Upper lobe of left lung (tissue), 6 donors: ENCODE data around the gene C12orf76. TPM values are rescaled to one million over a fixed set of nuclear protein-coding genes. Genes with fewer than 3 reads are reported as not detected.

Experiments
- ATAC-seq, 2 donors: fragments of 200-7000 bp; cut with Tn5 transposase; one replicate each; pipeline ENCODE4 v1.9.1; 2022; ENCODE audit warnings: mild to moderate bottlenecking in 2 of 2, moderate library complexity in 2 of 2; ENCODE audit not compliant: low FRiP score in 2 of 2
- DNase-seq, 2 donors: peaks; one replicate each; pipeline ENCODE4 v3.0.0-alpha.2; 2019 to 2020
- H3K27ac ChIP-seq, 4 donors: fragments of 200-600 bp; sonication (generic); one replicate each; pipeline ENCODE4 v1.5.1; 2016 to 2019
- H3K27me3 ChIP-seq, 4 donors: fragments of 200-600 bp; sonication (generic); one replicate each; pipeline ENCODE4 v1.5.1; 2017 to 2019
- H3K36me3 ChIP-seq, 4 donors: fragments of 200-600 bp; sonication (generic); one replicate each; pipeline ENCODE4 v1.5.1; 2016 to 2019
- H3K4me1 ChIP-seq, 4 donors: fragments of 200-600 bp; sonication (generic); one replicate each; pipeline ENCODE4 v1.5.1; 2018 to 2019
- H3K4me3 ChIP-seq, 4 donors: fragments of 200-600 bp; sonication (generic); one replicate each; pipeline ENCODE4 v1.5.1; 2017 to 2019; ENCODE audit warnings: mild to moderate bottlenecking in 2 of 4, moderate library complexity in 1 of 4
- H3K9me3 ChIP-seq, 4 donors: fragments of 200-600 bp; sonication (generic); one replicate each; pipeline ENCODE4 v1.5.1; 2018 to 2019
- CTCF ChIP-seq, 6 experiments: fragments of 450-650 bp in 4 of 6; fragments of 200-600 bp in 2 of 6; sonication (generic) in 2 of 6; IDR thresholded peaks; one replicate each; pipeline ENCODE4 v1.5.1; 2016 to 2019; ENCODE audit warnings: antibody characterized with exemption in 6 of 6
- EP300 ChIP-seq, 4 donors: sonication (generic); formaldehyde crosslinking; IDR thresholded peaks; one replicate each; pipeline ENCODE4 v1.5.1; 2017; ENCODE audit warnings: antibody characterized with exemption in 4 of 4, control low read depth in 2 of 4
- POLR2A ChIP-seq, 4 donors: fragments of 450-650 bp; IDR thresholded peaks; one replicate each; pipeline ENCODE4 v1.5.1; 2016 to 2017; ENCODE audit warnings: antibody characterized with exemption in 4 of 4, mild to moderate bottlenecking in 2 of 4
- POLR2AphosphoS5 ChIP-seq, 2 donors: sonication (generic); formaldehyde crosslinking; IDR thresholded peaks; one replicate each; pipeline ENCODE4 v1.5.1; 2017; ENCODE audit warnings: antibody characterized with exemption in 2 of 2
- WGBS, 2 donors: methylation state at CpG; one replicate each; pipeline ENCODE4 v1.1.5; 2017 to 2018; 5-methylcytosine and 5-hydroxymethylcytosine counted together
- small RNA-seq, 4 donors: library from RNA; depleted of rRNA; stranded (forward); fragments of <200 nt; gene quantifications; one replicate each; pipeline ENCODE3, GENCODE V24; 2016
- total RNA-seq, 6 donors: library from RNA; depleted of rRNA in 4 of 6; stranded (reverse); fragments of >200 nt in 4 of 6; gene quantifications; one replicate each; pipeline versions ENCODE4 v1.1.0 to v1.2.1, GENCODE V29; 2016 to 2021
- donor health status: DM: no; HTN: no; CAD: no; lungs with moderate emphysema.
- donor health status: DM: no; HTN: yes; CAD: no; lungs with severe emphysema.

Gene C12orf76
- total RNA-seq, 6 donors from 2014 or later = 8.4 to 30.5 (median 19.6) TPM

GRCh38 chr12:109993091-109993490 is 55.2 kb downstream of the C12orf76 start:
- 57 to 68% methylated on average over 2 of the region's 2 CpGs for WGBS, 2 donors

GRCh38 chr12:109991586-109991985 is 56.7 kb downstream of the C12orf76 start:
- DNase-seq (no peak), ATAC-seq (no peak)
- Histone ChIP-seq H3K9me3 (no peaks in the 10 kb centered on the region), H3K27ac (no peak overlapping the region), H3K36me3 (peaks cover 19 to 50% (median 34%) of the 10 kb centered on the region in 4 donors), H3K4me1 (peaks cover 18 to 38% (median 21%) of the 10 kb centered on the region in 4 donors), H3K27me3 (no peaks in the 10 kb centered on the region), H3K4me3 (no peak overlapping the region)
- 91 to 97% methylated on average over 5 of the region's 5 CpGs for WGBS, 2 donors
- no peak for TF ChIP-seq POLR2A (IDR thresholded peaks at IDR 0.05)
- no peak for TF ChIP-seq EP300 (IDR thresholded peaks at IDR 0.05)
- TF ChIP-seq CTCF (IDR thresholded peaks at IDR 0.05) = no peak
- no peak for TF ChIP-seq POLR2AphosphoS5 (IDR thresholded peaks at IDR 0.05)

More at GRCh38 chr12:109993091-109993490, 55.2 kb downstream of the C12orf76 start:
- Histone ChIP-seq H3K27ac (no peak overlapping the region), H3K9me3 (no peaks in the 10 kb centered on the region), H3K36me3 (peaks cover 9 to 35% (median 21%) of the 10 kb centered on the region in 4 donors), H3K4me3 (no peak overlapping the region), H3K4me1 (peaks cover 19 to 40% (median 22%) of the 10 kb centered on the region in 4 donors), H3K27me3 (no peaks in the 10 kb centered on the region)
- no peak for ATAC-seq
- TF ChIP-seq POLR2AphosphoS5 (IDR thresholded peaks at IDR 0.05) (no peak), POLR2A (IDR thresholded peaks at IDR 0.05) (no peak), EP300 (IDR thresholded peaks at IDR 0.05) (no peak), CTCF (IDR thresholded peaks at IDR 0.05) (no peak)
- no peak for DNase-seq

Small RNA genes lying within 50 kb of the gene (small RNA-seq; reads per million reads assigned to genes)
- gene AC007546.2 = 0 reads per million in 4 donors

Other genes starting within 250 kb of the C12orf76 start
- gene TRPV4, start 215.1 kb downstream of the C12orf76 start, total RNA-seq = 1 to 10 TPM; 2.2 to 9.7 (median 5.4) TPM
- 10 to 100 TPM; 24.7 to 59.7 (median 46.6) TPM for gene GLTP, start 168.0 kb downstream of the C12orf76 start, total RNA-seq
- gene TCHP, start 148.2 kb downstream of the C12orf76 start, total RNA-seq = 10 to 100 TPM; 10.5 to 90.1 (median 29.7) TPM
- 10 to 100 TPM; 45.1 to 89.1 (median 55.3) TPM for gene GIT2, start 52.2 kb downstream of the C12orf76 start, total RNA-seq
- gene ANKRD13A, start 49.1 kb downstream of the C12orf76 start, total RNA-seq = 100 to 1,000 TPM in 2 of 6 donors, 10 to 100 TPM in 4; 58.9 to 166 (median 74.6) TPM
- 10 to 100 TPM in 3 of 6 donors, 1 to 10 TPM in 3; 7.7 to 39.1 (median 10.8) TPM for gene IFT81, start 75.8 kb upstream of the C12orf76 start, total RNA-seq
- gene ATP2A2, start 232.7 kb upstream of the C12orf76 start, total RNA-seq = 100 to 1,000 TPM in 5 of 6 donors, 10 to 100 TPM in 1; 91.7 to 166 (median 142) TPM